ENCODE data around the gene HACD1.
"Not testable (repeated sequence)": the region's sequence is repeated elsewhere in the genome, so short reads cannot be mapped to it uniquely, and the experiment has no call there.

The HACD1 gene

GRCh38 chr10:17643339-17643754, 26.2 kb upstream of the HACD1 start:
- DNase-seq (ENCODE audit: low spot score), result no peak

- no peak for DNase-seq (ENCODE audit: low spot score)
Observed at GRCh38 chr10:17640331-17640816, 23.2 kb upstream of the HACD1 start.

- DNase-seq (ENCODE audit: low spot score), result no peak
Observed at GRCh38 chr10:17637869-17638268, 20.7 kb upstream of the HACD1 start.

GRCh38 chr10:17633353-17633752, 16.2 kb upstream of the HACD1 start:
- no peak for DNase-seq (ENCODE audit: low spot score)

- DNase-seq (ENCODE audit: low spot score), result not testable (repeated sequence)
Observed at GRCh38 chr10:17632590-17632989, 15.4 kb upstream of the HACD1 start.

- DNase-seq (ENCODE audit: low spot score), result no peak
Observed at GRCh38 chr10:17626656-17627055, 9.5 kb upstream of the HACD1 start.

GRCh38 chr10:17624996-17625395, 7.8 kb upstream of the HACD1 start:
- DNase-seq (ENCODE audit: low spot score), result no peak

- no peak for DNase-seq (ENCODE audit: low spot score)
Observed at GRCh38 chr10:17622061-17622460, 4.9 kb upstream of the HACD1 start.

- peak; percentile 2 for DNase-seq (ENCODE audit: low spot score)
Observed at GRCh38 chr10:17616403-17617030, 657 bp downstream of the HACD1 start.

- no peak for DNase-seq (ENCODE audit: low spot score)
Observed at GRCh38 chr10:17609523-17610079, 7.6 kb downstream of the HACD1 start.

- peak; percentile 55 for DNase-seq (ENCODE audit: low spot score)
Observed at GRCh38 chr10:17607603-17608332, 9.4 kb downstream of the HACD1 start.

GRCh38 chr10:17607060-17607459, 10.1 kb downstream of the HACD1 start:
- no peak for DNase-seq (ENCODE audit: low spot score)

GRCh38 chr10:17606547-17607040, 10.6 kb downstream of the HACD1 start:
- DNase-seq (ENCODE audit: low spot score), result no peak

GRCh38 chr10:17605936-17606335, 11.2 kb downstream of the HACD1 start:
- DNase-seq (ENCODE audit: low spot score), result no peak

- no peak for DNase-seq (ENCODE audit: low spot score)
Observed at GRCh38 chr10:17599089-17599488, 18.1 kb downstream of the HACD1 start.

- no peak for DNase-seq (ENCODE audit: low spot score)
Observed at GRCh38 chr10:17597386-17597785, 19.8 kb downstream of the HACD1 start.

GRCh38 chr10:17590969-17591645, 26.1 kb downstream of the HACD1 start:
- no peak for DNase-seq (ENCODE audit: low spot score)

- DNase-seq (ENCODE audit: low spot score), result not testable (repeated sequence)
Observed at GRCh38 chr10:17589316-17589715, 27.9 kb downstream of the HACD1 start.

GRCh38 chr10:17588420-17588819, 28.8 kb downstream of the HACD1 start:
- no peak for DNase-seq (ENCODE audit: low spot score)

- not testable (repeated sequence) for DNase-seq (ENCODE audit: low spot score)
Observed at GRCh38 chr10:17587321-17587720, 29.9 kb downstream of the HACD1 start.

GRCh38 chr10:17586821-17587234, 30.3 kb downstream of the HACD1 start:
- no peak for DNase-seq (ENCODE audit: low spot score)

- no peak for DNase-seq (ENCODE audit: low spot score)
Observed at GRCh38 chr10:17585016-17585415, 32.2 kb downstream of the HACD1 start.
